ENCODE results near the gene POLR3A. TPM values are rescaled to one million over a fixed set of nuclear protein-coding genes. Genes with fewer than 3 reads are reported as not detected.

Gene POLR3A
- total RNA-seq, 1 experiment from 2014 or later: 25.5 TPM

GRCh38 chr10:78042058-78042751, 12.9 kb upstream of the POLR3A start:
- Mint-ChIP-seq H3K27ac (ENCODE audit: unreplicated experiment) (no peak overlapping the region), H3K27me3 (ENCODE audit: insufficient read depth, unreplicated experiment) (no peaks in the 10 kb centered on the region), H3K36me3 (ENCODE audit: insufficient read depth, unreplicated experiment) (peaks cover 86% of the 10 kb centered on the region), H3K9me3 (ENCODE audit: unreplicated experiment) (no peaks in the 10 kb centered on the region), H3K4me3 (ENCODE audit: unreplicated experiment) (no peak overlapping the region), H3K4me1 (ENCODE audit: low read depth, unreplicated experiment) (peaks cover 7% of the 10 kb centered on the region)
- ChIA-PET POLR2A (no interaction called here), CTCF (no interaction called here)
- Histone ChIP-seq H3K4me3 (ENCODE audit: low read depth, low read length) (no peak overlapping the region), H3K36me3 (ENCODE audit: control insufficient read depth, insufficient read depth, low read length) (peaks cover 12% of the 10 kb centered on the region), H3K4me1 (no peaks in the 10 kb centered on the region; the same call in 1 of the 2 replicates), H3K27me3 (replicated peaks; ENCODE audit: control insufficient read depth, insufficient read depth, low read length) (no peaks in the 10 kb centered on the region), H3K9me3 (no peaks in the 10 kb centered on the region)
- no TSS peak for BruUV-seq (replicated peaks)
- TF ChIP-seq CTCF (IDR thresholded peaks at IDR 0.05; ENCODE audit: insufficient read depth in 1 of 2, low read depth in 1 of 2, low read length in 1 of 2, severe bottlenecking in 1 of 2, unreplicated experiment in 1 of 2): no peak
- intact Hi-C loops (cut with micrococcal nuclease; ENCODE audit: unreplicated experiment): loop anchor here (10.0 kb wide), 1 partner anchor 1013 kb away; no protein-coding TSS in a partner anchor
- DNase-seq: no peak

GRCh38 chr10:78041170-78042057, 12.1 kb upstream of the POLR3A start:
- no peak for DNase-seq
- no peak for TF ChIP-seq CTCF (IDR thresholded peaks at IDR 0.05; ENCODE audit: insufficient read depth in 1 of 2, low read depth in 1 of 2, low read length in 1 of 2, severe bottlenecking in 1 of 2, unreplicated experiment in 1 of 2)
- H3K4me1 ChIP-seq: peaks cover 3% of the 10 kb centered on the region; the same call in 1 of the 2 replicates
- ChIA-PET POLR2A (no interaction called here), CTCF (interaction anchor here (0.7 kb wide), 1 partner anchor 1154 kb away, joined by 3 read pairs; no protein-coding TSS in a partner anchor)
- H3K4me1 Mint-ChIP-seq (ENCODE audit: low read depth, unreplicated experiment): peaks cover 14% of the 10 kb centered on the region
- H3K27ac Mint-ChIP-seq (ENCODE audit: unreplicated experiment): peak overlapping the region; percentile 30
- H3K36me3 ChIP-seq (ENCODE audit: control insufficient read depth, insufficient read depth, low read length): peaks cover 12% of the 10 kb centered on the region
- no peaks in the 10 kb centered on the region for H3K27me3 Mint-ChIP-seq (ENCODE audit: insufficient read depth, unreplicated experiment)
- peaks cover 92% of the 10 kb centered on the region for H3K36me3 Mint-ChIP-seq (ENCODE audit: insufficient read depth, unreplicated experiment)
- no peaks in the 10 kb centered on the region for H3K27me3 ChIP-seq (replicated peaks; ENCODE audit: control insufficient read depth, insufficient read depth, low read length)
- no peak overlapping the region for H3K4me3 Mint-ChIP-seq (ENCODE audit: unreplicated experiment)
- BruUV-seq (replicated peaks): no TSS peak
- no peaks in the 10 kb centered on the region for H3K9me3 ChIP-seq
- H3K9me3 Mint-ChIP-seq (ENCODE audit: unreplicated experiment): no peaks in the 10 kb centered on the region
- H3K4me3 ChIP-seq (ENCODE audit: low read depth, low read length): no peak overlapping the region
- intact Hi-C loops (cut with micrococcal nuclease; ENCODE audit: unreplicated experiment): loop anchor here (10.0 kb wide), 1 partner anchor 1013 kb away; no protein-coding TSS in a partner anchor

DNA sequence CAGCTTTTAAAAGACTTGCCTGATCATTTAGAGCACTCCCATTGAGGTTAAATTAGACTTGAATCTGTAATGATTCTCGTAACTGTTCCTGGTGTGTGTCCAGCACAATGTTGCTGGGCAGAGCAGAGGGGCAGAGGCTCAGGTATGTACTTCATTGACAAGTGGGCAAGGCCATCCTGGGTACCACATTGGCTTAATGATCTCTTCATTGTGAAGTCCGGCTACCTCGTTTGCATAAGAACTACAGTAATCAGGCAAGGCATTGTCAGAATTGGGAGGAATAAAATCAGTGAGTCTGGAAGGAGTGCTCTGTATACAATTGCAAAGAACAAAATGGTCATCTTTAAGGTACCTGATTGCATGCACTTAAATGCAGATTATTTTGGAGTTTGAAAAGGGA, 10.4 kb upstream of the POLR3A start:
- Histone ChIP-seq H3K36me3 (ENCODE audit: control insufficient read depth, insufficient read depth, low read length) (peaks cover 18% of the 10 kb centered on the region), H3K9me3 (no peaks in the 10 kb centered on the region), H3K27me3 (replicated peaks; ENCODE audit: control insufficient read depth, insufficient read depth, low read length) (no peaks in the 10 kb centered on the region), H3K4me1 (peaks cover 15% of the 10 kb centered on the region), H3K4me3 (ENCODE audit: low read depth, low read length) (no peak overlapping the region)
- ChIA-PET CTCF (interaction anchor here (0.6 kb wide), 1 partner anchor 8 kb away, joined by 3 read pairs; no protein-coding TSS in a partner anchor), POLR2A (no interaction called here)
- Mint-ChIP-seq H3K27me3 (ENCODE audit: insufficient read depth, unreplicated experiment) (no peaks in the 10 kb centered on the region), H3K4me3 (ENCODE audit: unreplicated experiment) (no peak overlapping the region), H3K36me3 (ENCODE audit: insufficient read depth, unreplicated experiment) (peaks cover 100% of the 10 kb centered on the region), H3K27ac (ENCODE audit: unreplicated experiment) (no peak overlapping the region), H3K4me1 (ENCODE audit: low read depth, unreplicated experiment) (peaks cover 23% of the 10 kb centered on the region), H3K9me3 (ENCODE audit: unreplicated experiment) (no peaks in the 10 kb centered on the region)
- DNase-seq: no peak
- intact Hi-C loops (cut with micrococcal nuclease; ENCODE audit: unreplicated experiment): loop anchor here (10.0 kb wide), 1 partner anchor 1015 kb away; no protein-coding TSS in a partner anchor
- no TSS peak for BruUV-seq (replicated peaks)
- no peak for TF ChIP-seq CTCF (IDR thresholded peaks at IDR 0.05; ENCODE audit: insufficient read depth in 1 of 2, low read depth in 1 of 2, low read length in 1 of 2, severe bottlenecking in 1 of 2, unreplicated experiment in 1 of 2)

All from Caco-2 (cell line).